LNCaP clone FGC (cell line): Measurements from ENCODE around the gene DDX10.

Source experiments
- DNase-seq: peaks from one replicate; pipeline ENCODE4 v3.0.0-alpha.2; 2011; ENCODE audit warnings: low read depth
- H3K4me3 ChIP-seq: 2 replicates; pipeline ENCODE4 v1.5.1; 2011; ENCODE audit warnings: mild to moderate bottlenecking, low read depth, low read length, control low read depth
- CTCF ChIP-seq: IDR thresholded peaks from 2 replicates; pipeline ENCODE4 v1.5.1; 2012; ENCODE audit warnings: mild to moderate bottlenecking; ENCODE audit not compliant: control insufficient read depth, insufficient read depth; ENCODE audit errors: extremely low read depth

The DDX10 gene

GRCh38 chr11:108624196-108624925, 40.5 kb upstream of the DDX10 start:
- DNase-seq: no peak
- no peak overlapping the region for H3K4me3 ChIP-seq
- TF ChIP-seq CTCF: no peak

GRCh38 chr11:108628326-108628725, 36.5 kb upstream of the DDX10 start:
- DNase-seq: no peak
- no peak for TF ChIP-seq CTCF
- H3K4me3 ChIP-seq: no peak overlapping the region

- H3K4me3 ChIP-seq: no peak overlapping the region
- no peak for DNase-seq
- TF ChIP-seq CTCF: no peak
These were observed 36.1 kb upstream of the DDX10 start for GRCh38 chr11:108628812-108629211.

GRCh38 chr11:108629274-108629673, 35.6 kb upstream of the DDX10 start:
- no peak for DNase-seq
- no peak overlapping the region for H3K4me3 ChIP-seq
- no peak for TF ChIP-seq CTCF

- TF ChIP-seq CTCF: no peak
- DNase-seq: no peak
- H3K4me3 ChIP-seq: no peak overlapping the region
These were observed 32.7 kb upstream of the DDX10 start for GRCh38 chr11:108632041-108632704.

GRCh38 chr11:108635106-108635505, 29.8 kb upstream of the DDX10 start:
- TF ChIP-seq CTCF: no peak
- no peak overlapping the region for H3K4me3 ChIP-seq
- no peak for DNase-seq

GRCh38 chr11:108636222-108636621, 28.6 kb upstream of the DDX10 start:
- H3K4me3 ChIP-seq: no peak overlapping the region
- no peak for TF ChIP-seq CTCF

More at GRCh38 chr11:108636222-108636621, 28.6 kb upstream of the DDX10 start:
- no peak for DNase-seq
